ENCODE data around the gene CHSY1. TPM values are rescaled to one million over a fixed set of nuclear protein-coding genes. Genes with fewer than 3 reads are reported as not detected.

Gene CHSY1
- total and polyA plus RNA-seq, 7 donors, result 1.8 to 13.6 (median 11.2) TPM

GRCh38 chr15:101266034-101266433, 14.2 kb upstream of the CHSY1 start:
- no peak for DNase-seq
- H3K36me3 ChIP-seq, result peaks cover 0 to 15% (median 8%) of the 10 kb centered on the region in 4 donors
- peak overlapping the region in 1 of 4 donors; percentile 64 for H3K27ac ChIP-seq
- H3K27me3 ChIP-seq, result no peaks in the 10 kb centered on the region
- 58 to 66% methylated on average over 3 of the region's 3 CpGs for WGBS, 2 donors
- peaks cover 0 to 14% (median 5%) of the 10 kb centered on the region in 4 donors for H3K4me1 ChIP-seq
- no peak for TF ChIP-seq EP300 (IDR thresholded peaks at IDR 0.05)
- TF ChIP-seq POLR2A (IDR thresholded peaks at IDR 0.05), result no peak
- no peak for TF ChIP-seq POLR2AphosphoS5 (IDR thresholded peaks at IDR 0.05)
- TF ChIP-seq CTCF (IDR thresholded peaks at IDR 0.05), result no peak
- intact Hi-C loops (cut with DNase I), result no loop called here
- no peak overlapping the region for H3K4me3 ChIP-seq
- H3K9me3 ChIP-seq, result no peaks in the 10 kb centered on the region

- Histone ChIP-seq H3K27me3 (no peaks in the 10 kb centered on the region), H3K36me3 (peaks cover 0 to 8% (median 0%) of the 10 kb centered on the region in 4 donors), H3K4me3 (no peak overlapping the region), H3K4me1 (peaks cover 0 to 14% (median 5%) of the 10 kb centered on the region in 4 donors), H3K27ac (no peak overlapping the region), H3K9me3 (no peaks in the 10 kb centered on the region)
- no peak for DNase-seq
- intact Hi-C loops (cut with DNase I), result no loop called here
- WGBS, 2 donors, result 85 to 87% methylated on average over 17 of the region's 17 CpGs
- TF ChIP-seq POLR2A (IDR thresholded peaks at IDR 0.05), result no peak
- no peak for TF ChIP-seq CTCF (IDR thresholded peaks at IDR 0.05)
- no peak for TF ChIP-seq EP300 (IDR thresholded peaks at IDR 0.05)
- TF ChIP-seq POLR2AphosphoS5 (IDR thresholded peaks at IDR 0.05), result no peak
These were observed 13.2 kb upstream of the CHSY1 start for GRCh38 chr15:101264911-101265641.

GRCh38 chr15:101264011-101264410, 12.2 kb upstream of the CHSY1 start:
- peaks cover 0 to 14% (median 5%) of the 10 kb centered on the region in 4 donors for H3K4me1 ChIP-seq
- DNase-seq, result no peak
- no peaks in the 10 kb centered on the region for H3K27me3 ChIP-seq
- no peak overlapping the region for H3K4me3 ChIP-seq
- no peak for TF ChIP-seq POLR2AphosphoS5 (IDR thresholded peaks at IDR 0.05)
- no peak for TF ChIP-seq CTCF (IDR thresholded peaks at IDR 0.05)
- no peak for TF ChIP-seq EP300 (IDR thresholded peaks at IDR 0.05)
- no peak for TF ChIP-seq POLR2A (IDR thresholded peaks at IDR 0.05)
- no peak overlapping the region for H3K27ac ChIP-seq
- WGBS, 2 donors, result 89 to 91% methylated on average over 4 of the region's 4 CpGs
- H3K9me3 ChIP-seq, result no peaks in the 10 kb centered on the region
- H3K36me3 ChIP-seq, result no peaks in the 10 kb centered on the region
- intact Hi-C loops (cut with DNase I), result no loop called here

- WGBS, 2 donors, result 88 to 90% methylated on average over 4 of the region's 4 CpGs
- Histone ChIP-seq H3K4me1 (peaks cover 0 to 7% (median 3%) of the 10 kb centered on the region in 4 donors), H3K9me3 (no peaks in the 10 kb centered on the region), H3K36me3 (no peaks in the 10 kb centered on the region), H3K27ac (no peak overlapping the region), H3K27me3 (no peaks in the 10 kb centered on the region), H3K4me3 (no peak overlapping the region)
- TF ChIP-seq EP300 (IDR thresholded peaks at IDR 0.05), result no peak
- TF ChIP-seq POLR2AphosphoS5 (IDR thresholded peaks at IDR 0.05), result no peak
- TF ChIP-seq CTCF (IDR thresholded peaks at IDR 0.05), result no peak
- no peak for TF ChIP-seq POLR2A (IDR thresholded peaks at IDR 0.05)
- intact Hi-C loops (cut with DNase I), result no loop called here
- no peak for DNase-seq
These were observed 10.7 kb upstream of the CHSY1 start for GRCh38 chr15:101262551-101262950.
